HEK293 (cell line): ENCODE results near the gene ELL.

ENCODE experiments used
- CTCF ChIA-PET: fragments of 350-600 bp; formaldehyde crosslinking; extraction: SDS; loops from one replicate; lab custom pipeline; 2021; ENCODE audit warnings: antibody characterized with exemption; lab: Yijun Ruan, JAX
- POLR2A ChIA-PET: fragments of 300-600 bp; formaldehyde crosslinking; extraction: SDS; loops from one replicate; lab custom pipeline; 2020; ENCODE audit warnings: antibody characterized with exemption, inconsistent platforms; lab: Yijun Ruan, JAX
- H3K27ac ChIP-seq: fragments of 200-500 bp; sonication (Bioruptor generic); 2 replicates; pipeline ENCODE4 v1.5.1; 2014; ENCODE audit warnings: low read depth, low read length, control low read depth, inconsistent platforms; ENCODE audit errors: extremely low read depth
- H3K36me3 ChIP-seq, 2 experiments: fragments of 200-500 bp in 1 of 2; sonication (Bioruptor generic) in 1 of 2; 1 replicate in 1 of 2; 2 replicates in 1 of 2; pipeline ENCODE4 v1.5.1; 2014 to 2017; ENCODE audit warnings: inconsistent platforms in 2 of 2, low read length in 2 of 2; ENCODE audit not compliant: control insufficient read depth in 2 of 2, insufficient read depth in 1 of 2
- H3K4me1 ChIP-seq: fragments of 200-500 bp; sonication (Bioruptor generic); 2 replicates; pipeline ENCODE4 v1.5.1; 2014; ENCODE audit warnings: mild to moderate bottlenecking, low read length, inconsistent platforms; ENCODE audit not compliant: control insufficient read depth, insufficient read depth
- H3K4me3 ChIP-seq: 2 replicates; pipeline ENCODE4 v1.5.1; 2011; ENCODE audit warnings: low read depth, mild to moderate bottlenecking, control low read depth, low read length, moderate library complexity
- H3K9me3 ChIP-seq: fragments of 200-500 bp; sonication (Bioruptor generic); 2 replicates; pipeline ENCODE4 v1.5.1; 2014; ENCODE audit warnings: low read depth, low read length, inconsistent platforms; ENCODE audit not compliant: control insufficient read depth, insufficient read depth
- BCL11B ChIP-seq: fragments of 450-650 bp; formaldehyde crosslinking; IDR thresholded peaks from 2 replicates; pipeline ENCODE4 v1.5.1; 2016; ENCODE audit warnings: low read depth, missing biosample characterization, missing genetic modification characterization
- KLF1 ChIP-seq: fragments of 450-650 bp; formaldehyde crosslinking; IDR thresholded peaks from 2 replicates; pipeline ENCODE4 v1.5.1; 2016; ENCODE audit warnings: missing biosample characterization, missing genetic modification characterization
- KLF10 ChIP-seq: fragments of 450-650 bp; IDR thresholded peaks from 2 replicates; pipeline ENCODE4 v1.5.1; 2018; ENCODE audit warnings: missing biosample characterization, mild to moderate bottlenecking, missing genetic modification characterization
- KLF17 ChIP-seq: fragments of 450-650 bp; formaldehyde crosslinking; IDR thresholded peaks from 2 replicates; pipeline ENCODE4 v1.5.1; 2016; ENCODE audit warnings: missing biosample characterization, missing genetic modification characterization
- MZF1 ChIP-seq: fragments of 450-650 bp; formaldehyde crosslinking; IDR thresholded peaks from 2 replicates; pipeline ENCODE4 v1.5.1; 2017; ENCODE audit warnings: missing biosample characterization, missing genetic modification characterization, borderline replicate concordance
- OVOL3 ChIP-seq: fragments of 450-650 bp; formaldehyde crosslinking; IDR thresholded peaks from 2 replicates; pipeline ENCODE4 v1.5.1; 2016; ENCODE audit warnings: missing biosample characterization, missing genetic modification characterization
- SP2 ChIP-seq: fragments of 450-650 bp; formaldehyde crosslinking; IDR thresholded peaks from 2 replicates; pipeline ENCODE4 v1.5.1; 2016; ENCODE audit warnings: missing biosample characterization, missing genetic modification characterization
- SP7 ChIP-seq: fragments of 450-650 bp; formaldehyde crosslinking; IDR thresholded peaks from 2 replicates; pipeline ENCODE4 v1.5.1; 2016; ENCODE audit warnings: missing biosample characterization, missing genetic modification characterization
- YY1 ChIP-seq: fragments of 450-650 bp; formaldehyde crosslinking; IDR thresholded peaks from 2 replicates; pipeline ENCODE4 v1.5.1; 2018; ENCODE audit warnings: missing biosample characterization, missing genetic modification characterization
- ZBTB10 ChIP-seq: fragments of 450-650 bp; formaldehyde crosslinking; IDR thresholded peaks from 2 replicates; pipeline ENCODE4 v1.5.1; 2016; ENCODE audit warnings: missing biosample characterization, missing genetic modification characterization
- ZBTB17 ChIP-seq: fragments of 450-650 bp; formaldehyde crosslinking; IDR thresholded peaks from 2 replicates; pipeline ENCODE4 v1.5.1; 2016; ENCODE audit warnings: missing biosample characterization, missing genetic modification characterization
- ZBTB20 ChIP-seq: fragments of 450-650 bp; formaldehyde crosslinking; IDR thresholded peaks from 2 replicates; pipeline ENCODE4 v1.5.1; 2016; ENCODE audit warnings: missing biosample characterization, missing genetic modification characterization
- ZBTB8A ChIP-seq: fragments of 450-650 bp; formaldehyde crosslinking; IDR thresholded peaks from 2 replicates; pipeline ENCODE4 v1.5.1; 2016; ENCODE audit warnings: missing biosample characterization, missing genetic modification characterization
- ZFP37 ChIP-seq: fragments of 450-650 bp; formaldehyde crosslinking; IDR thresholded peaks from 2 replicates; pipeline ENCODE4 v1.5.1; 2016; ENCODE audit warnings: missing biosample characterization, missing genetic modification characterization
- ZIC2 ChIP-seq: fragments of 450-650 bp; formaldehyde crosslinking; IDR thresholded peaks from 2 replicates; pipeline ENCODE4 v1.5.1; 2016; ENCODE audit warnings: missing biosample characterization, missing genetic modification characterization
- ZNF10 ChIP-seq: fragments of 450-650 bp; formaldehyde crosslinking; IDR thresholded peaks from 2 replicates; pipeline ENCODE4 v1.5.1; 2017; ENCODE audit warnings: missing biosample characterization, missing genetic modification characterization
- ZNF155 ChIP-seq: fragments of 450-650 bp; formaldehyde crosslinking; IDR thresholded peaks from 2 replicates; pipeline ENCODE4 v1.5.1; 2016; ENCODE audit warnings: missing biosample characterization, missing genetic modification characterization
- ZNF174 ChIP-seq: fragments of 450-650 bp; formaldehyde crosslinking; IDR thresholded peaks from 2 replicates; pipeline ENCODE4 v1.5.0; 2017; ENCODE audit warnings: missing biosample characterization, mild to moderate bottlenecking, missing genetic modification characterization
- ZNF2 ChIP-seq: fragments of 450-650 bp; formaldehyde crosslinking; IDR thresholded peaks from 2 replicates; pipeline ENCODE4 v1.5.1; 2016; ENCODE audit warnings: missing biosample characterization, missing genetic modification characterization
- ZNF223 ChIP-seq: fragments of 450-650 bp; formaldehyde crosslinking; IDR thresholded peaks from 2 replicates; pipeline ENCODE4 v1.5.1; 2016; ENCODE audit warnings: missing biosample characterization, missing genetic modification characterization
- ZNF335 ChIP-seq: fragments of 450-650 bp; formaldehyde crosslinking; conservative IDR thresholded peaks from 2 replicates; pipeline ENCODE4 v1.5.1; 2016; ENCODE audit warnings: missing biosample characterization, missing genetic modification characterization
- ZNF473 ChIP-seq: fragments of 450-650 bp; formaldehyde crosslinking; IDR thresholded peaks from 2 replicates; pipeline ENCODE4 v1.5.1; 2017; ENCODE audit warnings: missing biosample characterization, missing genetic modification characterization
- ZNF514 ChIP-seq: fragments of 450-650 bp; formaldehyde crosslinking; IDR thresholded peaks from 2 replicates; pipeline ENCODE4 v1.5.1; 2016; ENCODE audit warnings: missing biosample characterization, missing genetic modification characterization
- ZNF521 ChIP-seq: fragments of 450-650 bp; formaldehyde crosslinking; IDR thresholded peaks from 2 replicates; pipeline ENCODE4 v1.5.1; 2017; ENCODE audit warnings: missing biosample characterization, mild to moderate bottlenecking, missing genetic modification characterization
- ZNF561 ChIP-seq: fragments of 450-650 bp; IDR thresholded peaks from 2 replicates; pipeline ENCODE4 v1.5.1; 2018; ENCODE audit warnings: missing biosample characterization, missing genetic modification characterization, borderline replicate concordance
- ZNF610 ChIP-seq: fragments of 450-650 bp; formaldehyde crosslinking; IDR thresholded peaks from 2 replicates; pipeline ENCODE4 v1.5.1; 2016; ENCODE audit warnings: missing biosample characterization, missing genetic modification characterization, borderline replicate concordance
- ZNF629 ChIP-seq: fragments of 450-650 bp; formaldehyde crosslinking; IDR thresholded peaks from 2 replicates; pipeline ENCODE4 v1.5.1; 2017; ENCODE audit warnings: missing biosample characterization, missing genetic modification characterization
- ZNF701 ChIP-seq: fragments of 450-650 bp; formaldehyde crosslinking; IDR thresholded peaks from 2 replicates; pipeline ENCODE4 v1.5.1; 2016; ENCODE audit warnings: missing biosample characterization, missing genetic modification characterization
- ZNF76 ChIP-seq: fragments of 450-650 bp; formaldehyde crosslinking; IDR thresholded peaks from 2 replicates; pipeline ENCODE4; 2016; ENCODE audit warnings: low read depth, missing biosample characterization, missing genetic modification characterization, borderline replicate concordance
- ZNF777 ChIP-seq: fragments of 450-650 bp; formaldehyde crosslinking; IDR thresholded peaks from 2 replicates; pipeline ENCODE4 v1.5.1; 2017; ENCODE audit warnings: missing biosample characterization, missing genetic modification characterization, borderline replicate concordance
- ZSCAN23 ChIP-seq: fragments of 450-650 bp; formaldehyde crosslinking; IDR thresholded peaks from 2 replicates; pipeline ENCODE4 v1.5.1; 2016; ENCODE audit warnings: missing biosample characterization, missing genetic modification characterization
- ZSCAN30 ChIP-seq: fragments of 450-650 bp; IDR thresholded peaks from 2 replicates; pipeline ENCODE4 v1.5.1; 2018; ENCODE audit warnings: missing biosample characterization, mild to moderate bottlenecking, missing genetic modification characterization, moderate library complexity
- TF ChIP-seq, protein P1 (sequence below): fragments of 450-650 bp; formaldehyde crosslinking; IDR thresholded peaks from 2 replicates; pipeline ENCODE4 v1.5.1; 2017; ENCODE audit warnings: missing biosample characterization, missing genetic modification characterization

Gene ELL

GRCh38 chr19:18433735-18434398 is 88.0 kb downstream of the ELL start:
- Histone ChIP-seq H3K4me3 (no peak overlapping the region; the same call in 1 of the 2 replicates), H3K9me3 (no peaks in the 10 kb centered on the region), H3K36me3 (peaks cover 5 to 24% of the 10 kb centered on the region in 2 experiments; a peak in 1 of 3 replicates), H3K27ac (peak overlapping the region; percentile 96), H3K4me1 (peaks cover 22% of the 10 kb centered on the region)
- ChIA-PET CTCF (interaction anchor here (0.6 to 0.8 kb wide), 2 partner anchors 85 to 155 kb away, joined by 3 to 4 read pairs; no protein-coding TSS in a partner anchor), POLR2A (interaction anchor here (1.0 to 1.2 kb wide), 2 partner anchors 142 to 152 kb away, joined by 3 read pairs; partner anchors contain the start of gene JUND)
- TF ChIP-seq ZNF701 (tag by site-specific recombination) (no peak), ZBTB17 (tag by site-specific recombination) (no peak), ZBTB8A (peak; percentile 90), OVOL3 (tag by site-specific recombination) (no peak), ZNF10 (tag by site-specific recombination) (no peak), ZIC2 (tag by site-specific recombination) (peak; percentile 81), ZFP37 (tag by site-specific recombination) (no peak), ZNF777 (tag by site-specific recombination) (no peak), ZBTB10 (0 out of 2 replicates have a peak, but pooled peaks have one; percentile 57), ZNF629 (tag by site-specific recombination) (0 out of 2 replicates have a peak, but pooled peaks have one; percentile 21), ZNF174 (tag by site-specific recombination) (no peak), ZNF473 (tag by site-specific recombination) (no peak), ZNF223 (no peak), ZNF335 (tag by site-specific recombination) (peak; percentile 25), SP7 (tag by site-specific recombination) (peak; percentile 52), ZNF561 (no peak), KLF17 (tag by site-specific recombination) (peak; percentile 69; the same call in 1 of the 2 replicates), ZSCAN23 (tag by site-specific recombination) (no peak), ZSCAN30 (tag by site-specific recombination) (peak; percentile 45; the same call in 1 of the 2 replicates), YY1 (tag by site-specific recombination) (0 out of 2 replicates have a peak, but pooled peaks have one; percentile 13), ZBTB20 (tag by site-specific recombination) (peak; percentile 65), MZF1 (tag by site-specific recombination) (no peak), KLF1 (tag by site-specific recombination) (peak; percentile 83), ZNF514 (tag by site-specific recombination) (no peak), ZNF155 (no peak), SP2 (tag by site-specific recombination) (peak; percentile 77), ZNF610 (tag by site-specific recombination) (0 out of 2 replicates have a peak, but pooled peaks have one; percentile 36), ZNF76 (peak; percentile 50; the same call in 1 of the 2 replicates), KLF10 (0 out of 2 replicates have a peak, but pooled peaks have one; percentile 17), BCL11B (tag by site-specific recombination) (peak; percentile 70; the same call in 1 of the 2 replicates), ZNF2 (0 out of 2 replicates have a peak, but pooled peaks have one; percentile 34), ZNF521 (tag by site-specific recombination) (no peak)
- TF ChIP-seq, protein P1, sequence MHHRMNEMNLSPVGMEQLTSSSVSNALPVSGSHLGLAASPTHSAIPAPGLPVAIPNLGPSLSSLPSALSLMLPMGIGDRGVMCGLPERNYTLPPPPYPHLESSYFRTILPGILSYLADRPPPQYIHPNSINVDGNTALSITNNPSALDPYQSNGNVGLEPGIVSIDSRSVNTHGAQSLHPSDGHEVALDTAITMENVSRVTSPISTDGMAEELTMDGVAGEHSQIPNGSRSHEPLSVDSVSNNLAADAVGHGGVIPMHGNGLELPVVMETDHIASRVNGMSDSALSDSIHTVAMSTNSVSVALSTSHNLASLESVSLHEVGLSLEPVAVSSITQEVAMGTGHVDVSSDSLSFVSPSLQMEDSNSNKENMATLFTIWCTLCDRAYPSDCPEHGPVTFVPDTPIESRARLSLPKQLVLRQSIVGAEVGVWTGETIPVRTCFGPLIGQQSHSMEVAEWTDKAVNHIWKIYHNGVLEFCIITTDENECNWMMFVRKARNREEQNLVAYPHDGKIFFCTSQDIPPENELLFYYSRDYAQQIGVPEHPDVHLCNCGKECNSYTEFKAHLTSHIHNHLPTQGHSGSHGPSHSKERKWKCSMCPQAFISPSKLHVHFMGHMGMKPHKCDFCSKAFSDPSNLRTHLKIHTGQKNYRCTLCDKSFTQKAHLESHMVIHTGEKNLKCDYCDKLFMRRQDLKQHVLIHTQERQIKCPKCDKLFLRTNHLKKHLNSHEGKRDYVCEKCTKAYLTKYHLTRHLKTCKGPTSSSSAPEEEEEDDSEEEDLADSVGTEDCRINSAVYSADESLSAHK (tag by site-specific recombination): no peak
